PC-9 (cell line): ENCODE results near the gene CWC25. TPM values are rescaled to one million over a fixed set of nuclear protein-coding genes. Genes with fewer than 3 reads are reported as not detected.
A peak's percentile ranks its signal among the peaks of the same experiment; 100 is the strongest.

Experiments used
- Bru-seq: library from RNA; stranded (reverse); fragments of 400-500 nt; gene quantifications from one replicate; lab custom pipeline; 2021; lab: Mats Ljungman, UMichigan
- BruChase-seq, 2 experiments: library from RNA; stranded (reverse); fragments of 400-500 nt; gene quantifications; one replicate each; lab custom pipeline; 2021; lab: Mats Ljungman, UMichigan
- BruUV-seq: library from RNA; stranded (reverse); fragments of 400-500 nt; replicated peaks from 2 replicates; lab custom pipeline; 2021; lab: Mats Ljungman, UMichigan
- CTCF ChIA-PET: fragments of 300-600 bp; sonication (Branson Sonifier 250); formaldehyde crosslinking; loops from one replicate; lab custom pipeline; 2022; ENCODE audit warnings: antibody characterized with exemption; lab: Charles Lee
- POLR2A ChIA-PET: fragments of 300-600 bp; sonication (Branson Sonifier 250); formaldehyde crosslinking; loops from one replicate; lab custom pipeline; 2022; ENCODE audit warnings: antibody characterized with exemption; ENCODE audit not compliant: unreplicated experiment; lab: Charles Lee
- DNase-seq, 2 experiments: peaks; one replicate each; pipeline versions ENCODE4 v3.0.0 to v3.0.0-alpha.2; 2015 to 2022; ENCODE audit warnings: mixed read lengths in 1 of 2
- H2AFZ ChIP-seq: fragments of 200-600 bp; sonication (generic); 2 replicates; pipeline ENCODE4 v1.8.1; 2017; ENCODE audit warnings: antibody characterized with exemption
- H3F3A ChIP-seq: fragments of 200-600 bp; sonication (generic); 2 replicates; pipeline ENCODE4 v1.8.1; 2017; ENCODE audit warnings: antibody characterized with exemption, mild to moderate bottlenecking, low read depth; ENCODE audit not compliant: insufficient read depth
- H3K27ac ChIP-seq: fragments of 200-600 bp; sonication (generic); 2 replicates; pipeline ENCODE4 v1.6.1; 2016; ENCODE audit warnings: mixed run types
- H3K27me3 ChIP-seq: fragments of 200-600 bp; sonication (generic); 2 replicates; pipeline ENCODE4 v1.6.1; 2016; ENCODE audit warnings: low read depth, mixed run types; ENCODE audit not compliant: insufficient read depth
- H3K36me3 ChIP-seq: fragments of 200-600 bp; sonication (generic); 2 replicates; pipeline ENCODE4 v1.6.1; 2016; ENCODE audit warnings: low read depth, mixed run types
- H3K4me1 ChIP-seq: fragments of 200-600 bp; sonication (generic); replicated peaks from 2 replicates; pipeline ENCODE4 v1.6.1; 2016; ENCODE audit warnings: mixed run types; ENCODE audit not compliant: insufficient read depth
- H3K4me2 ChIP-seq: fragments of 200-600 bp; sonication (generic); 2 replicates; pipeline ENCODE4 v1.6.1; 2017; ENCODE audit warnings: mixed run types
- H3K4me3 ChIP-seq: fragments of 200-600 bp; sonication (generic); 2 replicates; pipeline ENCODE4 v1.6.1; 2016; ENCODE audit warnings: mixed run types
- H3K79me2 ChIP-seq: fragments of 200-600 bp; sonication (generic); 2 replicates; pipeline ENCODE4 v1.6.1; 2017; ENCODE audit warnings: low read depth, mixed run types
- H3K9me2 ChIP-seq: fragments of 200-600 bp; sonication (generic); 2 replicates; pipeline ENCODE4 v1.8.1; 2017; ENCODE audit warnings: mild to moderate bottlenecking; ENCODE audit not compliant: insufficient read depth
- H3K9me3 ChIP-seq: fragments of 200-600 bp; sonication (generic); 2 replicates; pipeline ENCODE4 v1.8.1; 2016; ENCODE audit warnings: low read depth; ENCODE audit not compliant: insufficient read depth
- H4K20me1 ChIP-seq: fragments of 200-600 bp; sonication (generic); 2 replicates; pipeline ENCODE4 v1.8.1; 2017; ENCODE audit not compliant: insufficient read depth
- CTCF ChIP-seq: fragments of 200-600 bp; sonication (generic); conservative IDR thresholded peaks from 2 replicates; pipeline ENCODE4 v1.6.1; 2017; ENCODE audit warnings: mixed run types, antibody characterized with exemption, mild to moderate bottlenecking, moderate library complexity
- EZH2 ChIP-seq: fragments of 200-600 bp; sonication (generic); IDR thresholded peaks from 2 replicates; pipeline ENCODE4 v1.8.0; 2017; ENCODE audit warnings: antibody characterized with exemption, low read depth
- intact Hi-C: fragments of 100-400 bp; cut with micrococcal nuclease; formaldehyde crosslinking; loops from one replicate; pipeline ENCODE4 v1.10.0; 2022; ENCODE audit not compliant: unreplicated experiment
- long read RNA-seq: library from polyadenylated mRNA; stranded (forward); transcript quantifications from one replicate; pipeline ENCODE4 v2.0.0, GENCODE V29; 2022
- total RNA-seq: library from RNA; stranded (reverse); gene quantifications from 2 replicates; pipeline ENCODE4 v1.2.3, GENCODE V29; 2021

The CWC25 gene
- total RNA-seq (13.7 and 13.9 TPM in 2 replicates), Bru-seq, nascent RNA (percentile 78 among the genes with signal in this experiment), BruChase-seq, experiment 1, labeled RNA remaining after a 2-hour chase (percentile 73 among the genes with signal in this experiment), BruChase-seq, experiment 2, labeled RNA remaining after a 6-hour chase (percentile 76 among the genes with signal in this experiment)
- long read RNA-seq, transcript CWC25-202 (10 exons, 3,234 nt): major isoform, 14 of 25 reads
- long read RNA-seq, partial matches to known transcripts: 3 of 25 reads
- long read RNA-seq, other reads (novel, unspliced or antisense): 8 of 25 reads

- BruUV-seq: TSS peak; percentile 89
- H3K4me1 ChIP-seq: peaks cover 16% of the 10 kb centered on the region
These were observed at the start of gene CWC25 for GRCh38 chr17:38824899-38825761. CWC25 (minus strand) TSS chr17:38825321; CDS start chr17:38825183, 138 bp downstream.

GRCh38 chr17:38873640-38874380 lies 48.7 kb upstream of the CWC25 start:
- Histone ChIP-seq H3K4me3 (peak overlapping the region; percentile 97; the same call in 1 of the 2 replicates), H3K79me2 (peaks cover 88% of the 10 kb centered on the region), H3F3A (peaks cover 62% of the 10 kb centered on the region), H3K9me3 (no peaks in the 10 kb centered on the region), H3K4me2 (peak overlapping the region; percentile 79), H3K27me3 (no peaks in the 10 kb centered on the region), H3K9me2 (no peaks in the 10 kb centered on the region), H4K20me1 (peaks cover 57% of the 10 kb centered on the region), H3K27ac (peak overlapping the region; percentile 17; the same call in 1 of the 2 replicates), H3K36me3 (peaks cover 8% of the 10 kb centered on the region), H3K4me1 (peaks cover 68% of the 10 kb centered on the region), H2AFZ (no peak overlapping the region)
- no TSS peak for BruUV-seq
- CTCF ChIA-PET: interaction anchor here (0.6 kb wide), 1 partner anchor 333 kb away, joined by 5 read pairs; no protein-coding TSS in a partner anchor
- POLR2A ChIA-PET: interaction anchor here (0.5 to 0.8 kb wide), 2 partner anchors 20 to 146 kb away, joined by 3 to 10 read pairs; no protein-coding TSS in a partner anchor
- TF ChIP-seq CTCF (no peak), EZH2 (no peak)
- intact Hi-C loops: loop anchor here (5.0 kb wide), 2 partner anchors 183 to 197 kb away; no protein-coding TSS in a partner anchor
- peak; percentile 75 to 81 for DNase-seq

More at GRCh38 chr17:38824899-38825761, at the start of gene CWC25:
- peak; percentile 81 to 94 for DNase-seq
- POLR2A ChIA-PET: interaction anchor here (0.5 to 1.0 kb wide), 2 partner anchors 21 to 45 kb away, joined by 5 to 12 read pairs; partner anchors contain the start of gene LASP1
- Histone ChIP-seq H3K27ac (peak within 1 kb of the TSS; percentile 97), H3K4me3 (peak within 1 kb of the TSS; percentile 82), H4K20me1 (0 out of 2 replicates have a peak, but pooled peaks cover 6% of the 10 kb centered on the region), H3K79me2 (peaks cover 40% of the 10 kb centered on the region), H3K36me3 (peaks cover 4% of the 10 kb centered on the region; the same call in 1 of the 2 replicates), H3K4me2 (peak within 1 kb of the TSS; percentile 79), H2AFZ (peak within 1 kb of the TSS; percentile 79), H3K9me2 (no peaks in the 10 kb centered on the region), H3K27me3 (no peaks in the 10 kb centered on the region), H3K9me3 (no peaks in the 10 kb centered on the region), H3F3A (peaks cover 8% of the 10 kb centered on the region; the same call in 1 of the 2 replicates)
- TF ChIP-seq EZH2: no peak
- no peak for TF ChIP-seq CTCF
- intact Hi-C loops: loop anchor here (1.0 kb wide), 1 partner anchor 28 kb away; the partner anchor contains the start of gene RPL23
- CTCF ChIA-PET: interaction anchor here (0.5 to 0.6 kb wide), 3 partner anchors 16 to 266 kb away, joined by 5 to 7 read pairs (median 7); no protein-coding TSS in a partner anchor
